ENCODE measurements around the gene CYSTM1.
"Not testable (repeated sequence)": the region's sequence is repeated elsewhere in the genome, so short reads cannot be mapped to it uniquely, and the experiment has no call there.

The CYSTM1 gene

DNA sequence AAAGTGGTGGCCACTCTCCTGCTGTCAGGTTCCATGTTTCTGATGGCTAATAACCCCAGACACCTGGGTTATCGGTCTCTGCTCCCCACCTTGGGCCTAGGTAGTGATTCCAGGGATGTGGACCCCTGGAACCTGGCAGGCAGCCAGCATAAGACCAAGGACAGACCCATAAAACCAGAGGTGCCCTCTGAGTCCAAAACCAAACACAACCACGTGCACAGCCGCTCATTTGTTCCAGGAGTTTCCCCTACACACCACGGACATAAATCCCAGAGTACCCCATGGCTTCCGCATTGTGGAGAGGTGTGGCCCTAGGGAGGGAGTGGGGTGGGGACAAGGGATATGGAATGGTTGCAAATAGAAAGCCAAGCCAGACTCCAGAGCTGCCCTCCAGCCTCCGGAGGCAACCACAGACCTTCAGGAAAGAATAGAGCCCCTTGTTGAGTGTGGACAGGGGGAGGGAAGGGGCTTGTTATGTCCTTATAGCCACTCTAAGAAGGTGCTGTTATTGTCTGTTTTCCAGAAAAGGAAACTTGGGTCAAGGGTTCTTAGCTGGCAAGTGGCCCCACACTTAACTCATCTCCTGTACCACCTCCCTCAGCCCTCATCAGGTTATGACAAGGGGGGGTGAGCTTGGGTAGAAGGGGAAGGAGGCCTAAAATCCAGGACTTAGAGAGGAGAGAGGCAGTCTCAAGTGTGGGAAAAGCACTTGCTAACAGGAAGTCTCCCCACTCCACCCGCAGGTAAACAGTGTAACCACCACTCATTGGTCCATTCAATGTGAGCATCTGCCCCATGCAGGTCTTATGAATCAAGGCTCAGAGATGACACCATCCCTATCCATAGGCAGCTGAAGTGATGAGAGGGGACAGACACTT lies 23.6 kb upstream of the CYSTM1 start:
- DNase-seq, result no peak

DNA sequence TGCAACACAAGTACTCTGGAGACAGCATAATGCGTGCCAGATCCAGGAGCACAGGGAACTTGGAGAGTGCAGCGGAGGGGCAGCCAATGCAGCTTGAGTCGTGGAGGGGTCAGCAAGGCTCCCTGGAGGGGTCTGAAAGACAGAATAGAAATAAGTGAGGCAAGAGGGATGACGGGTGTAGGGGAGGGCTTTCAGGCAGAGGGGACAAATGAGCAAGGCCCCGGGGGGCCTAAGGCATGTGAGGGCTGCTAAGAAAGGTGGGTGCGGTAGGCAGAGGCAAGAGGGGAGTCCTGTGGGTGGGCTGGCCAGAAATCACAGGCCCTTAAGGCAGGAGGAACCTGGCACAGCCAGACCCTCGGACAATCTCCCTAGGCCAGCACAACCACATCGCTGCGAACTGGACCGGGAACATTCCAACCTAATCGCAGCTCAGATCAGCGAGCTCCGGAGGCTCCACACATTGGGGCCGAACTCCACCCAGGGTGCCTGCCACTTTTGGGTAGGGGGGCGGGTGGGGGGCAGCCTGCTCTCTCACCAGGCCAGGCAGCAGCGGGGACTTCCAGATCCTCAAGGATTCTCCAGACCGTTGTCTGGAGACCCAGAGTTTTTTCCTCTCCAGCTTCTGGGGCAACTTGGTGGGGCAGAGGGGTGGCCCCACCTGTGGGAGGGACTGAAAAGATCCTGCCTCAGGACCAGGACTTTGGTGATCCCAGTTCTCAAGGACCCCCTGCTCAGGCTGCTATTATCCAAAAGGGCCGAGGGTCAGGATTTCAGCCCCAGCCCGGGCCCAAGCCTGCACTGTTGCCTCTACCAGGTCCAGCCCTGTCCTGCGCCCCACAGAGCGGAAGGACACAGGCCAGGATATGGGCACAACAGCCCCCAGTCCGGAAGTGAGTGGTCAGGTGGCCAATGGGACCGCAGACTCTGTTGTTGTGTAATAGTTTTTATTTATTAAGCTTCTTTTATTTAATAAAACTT lies 22.7 kb upstream of the CYSTM1 start:
- no peak for DNase-seq

- no peak for DNase-seq
Observed at GRCh38 chr5:140153255-140153654, 21.7 kb upstream of the CYSTM1 start.

DNA sequence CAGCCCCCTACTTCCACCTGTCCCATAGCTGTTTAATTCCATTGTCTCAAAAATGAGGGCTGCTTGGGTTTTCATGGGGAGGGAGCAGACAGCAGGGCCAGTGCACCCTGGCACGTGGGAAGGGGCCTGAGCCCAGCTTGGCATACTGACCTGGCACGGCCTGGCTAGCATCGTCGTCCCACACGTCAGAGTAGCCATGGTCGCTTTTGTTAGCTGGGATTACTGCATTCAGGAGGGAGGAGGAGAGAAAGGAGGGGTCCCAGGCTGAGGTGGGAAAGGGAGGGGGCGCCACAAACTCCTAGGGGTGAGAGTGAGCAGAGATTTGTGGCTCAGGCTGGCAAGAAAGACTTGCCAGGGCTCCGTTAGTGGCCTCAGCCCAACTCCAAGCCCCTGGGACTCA lies 21.1 kb upstream of the CYSTM1 start:
- DNase-seq, result no peak

DNA sequence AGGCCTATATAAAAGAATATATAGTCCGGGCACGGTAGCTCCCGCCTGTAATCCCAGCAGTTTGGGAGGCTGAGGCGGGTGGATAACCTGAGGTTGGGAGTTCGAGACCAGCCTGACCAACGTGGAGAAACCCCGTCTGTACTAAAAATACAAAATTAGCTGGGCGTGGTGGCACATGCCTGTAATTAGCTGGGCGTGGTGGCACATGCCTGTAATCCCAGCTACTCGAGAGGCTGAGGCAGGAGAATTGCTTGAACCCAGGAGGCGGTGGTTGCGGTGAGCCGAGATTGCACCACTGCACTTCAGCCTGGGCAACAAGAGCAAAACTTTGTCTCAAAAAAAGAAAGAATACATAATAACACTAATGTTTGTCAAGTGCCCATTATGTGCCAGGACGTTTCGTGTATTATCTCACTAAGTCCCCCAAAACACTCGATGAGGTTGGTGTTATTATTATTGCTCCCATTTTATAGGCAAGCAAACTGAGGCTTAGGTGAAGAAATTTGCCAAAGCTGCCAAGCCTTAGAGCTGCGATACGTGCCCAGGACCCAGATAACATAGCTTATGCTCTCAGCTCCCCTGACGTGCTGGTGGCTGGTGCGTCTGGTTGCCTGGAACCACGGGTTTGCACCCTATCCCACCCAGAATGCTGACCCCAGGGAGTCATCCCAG lies 20.1 kb upstream of the CYSTM1 start:
- not testable (repeated sequence) for DNase-seq

GRCh38 chr5:140157032-140157781 lies 17.8 kb upstream of the CYSTM1 start:
- DNase-seq, result peak; percentile 82

DNA sequence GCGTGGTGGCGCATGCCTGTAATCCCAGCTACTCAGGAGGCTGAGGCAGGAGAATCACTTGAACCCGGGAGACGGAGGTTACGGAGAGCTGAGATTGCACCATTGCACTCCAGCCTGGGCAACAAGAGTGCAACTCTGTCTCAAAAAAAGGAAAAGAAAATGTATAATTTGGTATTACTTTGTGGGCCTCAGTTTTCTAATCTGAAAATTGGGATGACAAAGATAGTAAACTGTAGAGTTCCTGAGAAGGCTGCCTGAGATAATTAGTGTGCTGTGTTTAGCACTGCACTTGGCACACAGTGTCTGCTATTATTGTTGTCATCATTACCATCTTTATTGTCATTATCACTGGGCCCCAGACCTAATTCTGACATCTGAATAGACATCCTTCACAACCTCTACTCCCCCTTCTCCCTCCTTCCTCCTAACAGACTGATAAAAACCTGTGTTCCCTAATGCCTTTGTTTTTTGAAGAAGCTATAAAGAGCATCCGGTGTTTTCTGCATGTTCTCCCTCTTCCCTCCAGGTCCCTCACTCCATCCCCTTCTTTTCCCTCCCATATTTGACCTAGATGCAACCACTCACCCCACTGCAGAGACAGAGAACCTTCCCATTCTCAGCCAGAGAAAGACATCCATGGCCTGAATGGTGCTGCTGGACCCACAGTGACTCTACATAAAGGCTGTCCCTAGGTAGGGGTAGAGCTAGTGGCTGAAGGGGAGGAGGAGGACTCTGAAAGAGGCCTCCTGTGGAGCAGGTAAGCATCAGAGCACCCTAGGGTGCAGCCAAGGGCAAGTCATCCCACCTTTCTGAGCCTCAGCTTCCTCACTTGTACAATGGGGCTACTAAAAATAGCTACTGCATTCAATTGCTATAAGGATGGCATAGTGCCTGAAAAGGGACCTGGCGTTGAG lies 15.7 kb upstream of the CYSTM1 start:
- no peak for DNase-seq

DNA sequence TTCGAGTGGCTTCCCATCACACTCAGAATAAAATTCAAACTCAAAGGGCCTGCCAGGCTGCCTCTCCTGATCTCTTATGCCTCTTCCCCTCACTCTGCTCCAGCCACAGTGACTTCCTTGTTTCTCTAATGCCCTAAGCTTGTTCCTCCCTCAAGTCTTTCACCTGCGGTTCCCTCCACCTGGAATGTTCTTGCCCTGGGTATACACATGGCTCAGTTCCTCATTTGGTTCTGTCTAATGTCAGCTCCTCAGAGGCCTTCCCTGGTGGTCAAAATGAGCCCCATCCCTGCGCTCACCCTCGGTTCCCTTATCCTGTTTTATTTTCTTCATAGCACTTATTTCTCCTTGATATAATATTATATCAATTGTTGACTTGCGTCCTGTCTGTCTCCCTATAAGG lies 12.7 kb upstream of the CYSTM1 start:
- no peak for DNase-seq

DNA sequence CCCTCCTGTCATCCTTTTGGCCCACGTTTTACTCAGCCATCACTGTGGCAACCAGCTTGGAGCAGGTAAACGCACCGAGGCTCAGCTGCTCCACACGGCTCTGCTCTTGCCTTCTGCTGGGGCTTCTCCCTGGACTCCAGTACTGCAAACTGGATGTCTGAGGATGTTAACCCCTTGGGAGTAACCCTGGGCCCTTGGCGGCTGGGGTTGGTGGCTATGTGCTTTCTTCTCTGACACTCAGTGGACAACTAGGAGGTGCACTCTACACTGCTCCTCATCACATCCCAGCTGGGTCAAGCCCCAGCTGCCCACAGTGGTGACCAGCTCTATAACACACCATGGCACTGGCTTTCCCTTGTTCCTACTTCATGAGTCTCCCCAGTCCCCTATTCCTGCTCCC lies 12.2 kb upstream of the CYSTM1 start:
- no peak for DNase-seq

- DNase-seq, result no peak
Observed at GRCh38 chr5:140165101-140165922, 9.7 kb upstream of the CYSTM1 start.

DNA sequence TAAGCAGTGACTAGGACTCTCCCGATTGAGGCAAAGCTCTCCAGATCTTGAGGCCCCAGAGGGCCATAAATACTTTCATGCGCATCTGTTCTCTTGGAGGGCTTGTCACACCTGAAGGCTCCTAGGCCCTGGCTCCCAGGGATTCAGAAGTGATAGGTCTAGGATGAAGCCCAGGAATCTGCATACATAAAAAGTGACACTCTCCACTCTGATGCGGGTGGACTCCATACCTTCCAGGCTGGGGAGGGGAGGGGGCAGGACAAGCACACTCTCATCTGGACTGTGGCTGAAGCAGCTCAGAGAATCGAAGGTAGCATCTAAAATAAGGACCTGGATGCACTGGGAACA lies 9.1 kb upstream of the CYSTM1 start:
- DNase-seq, result no peak

DNA sequence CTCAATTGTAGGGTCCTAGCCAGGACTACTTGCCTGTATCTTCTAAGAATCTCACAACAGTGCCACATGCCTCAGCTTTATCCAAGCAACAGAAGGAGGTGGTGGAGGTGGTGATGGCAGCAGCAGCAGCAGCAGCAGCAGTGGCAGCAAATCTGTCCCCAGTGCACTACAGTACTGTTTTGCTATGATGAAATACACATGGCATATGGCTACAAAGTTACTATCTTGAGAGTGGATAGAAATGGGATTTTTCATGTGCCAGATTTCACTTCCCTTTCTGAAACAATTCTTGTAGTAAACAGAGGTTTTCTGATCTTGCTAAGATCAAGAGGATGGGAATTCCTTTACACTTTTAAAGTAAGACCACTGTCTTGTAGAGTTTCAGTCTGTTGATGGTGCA lies 8.1 kb upstream of the CYSTM1 start:
- DNase-seq, result no peak

GRCh38 chr5:140168371-140168770 lies 6.6 kb upstream of the CYSTM1 start:
- no peak for DNase-seq

DNA sequence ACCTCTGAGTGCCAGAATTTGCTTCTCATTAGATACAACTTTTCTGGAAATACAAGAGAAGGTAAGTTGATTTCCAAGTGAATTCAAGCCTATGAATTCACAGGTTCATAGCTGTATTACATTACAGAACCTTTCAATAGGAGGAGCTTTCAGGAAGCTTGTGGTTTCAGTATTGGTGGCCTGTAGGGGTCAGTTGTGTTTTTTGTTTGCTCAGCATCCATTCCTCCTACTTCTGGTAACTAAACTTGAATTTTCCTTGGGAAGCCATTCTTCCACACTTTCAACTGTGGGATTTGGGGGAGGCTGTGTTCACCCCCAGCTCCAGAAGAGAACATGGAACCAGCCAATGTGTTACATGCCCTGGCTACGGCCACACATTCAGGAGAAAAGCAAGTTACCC lies 5.6 kb upstream of the CYSTM1 start:
- no peak for DNase-seq

GRCh38 chr5:140172483-140172882 lies 2.5 kb upstream of the CYSTM1 start:
- DNase-seq, result no peak

DNA sequence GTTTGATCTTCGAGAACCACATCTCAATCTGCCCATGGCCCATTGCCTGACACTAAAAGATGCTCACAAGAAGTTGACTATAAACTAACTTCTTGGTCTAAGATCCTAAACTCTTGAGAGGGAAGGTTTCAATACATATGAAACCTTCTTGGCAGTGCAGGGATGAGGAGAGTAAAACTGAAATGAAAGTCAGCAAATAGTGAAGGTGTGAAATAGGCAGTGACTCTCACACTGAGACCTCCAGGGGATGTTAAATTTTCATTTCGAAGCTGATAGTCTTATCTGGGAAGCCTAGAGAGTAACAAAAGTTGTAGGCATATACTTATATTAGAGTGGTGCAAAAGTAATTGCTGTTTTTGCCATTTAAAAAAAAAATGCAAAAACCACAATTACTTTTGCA lies 974 bp upstream of the CYSTM1 start:
- DNase-seq, result no peak

GRCh38 chr5:140175367-140176030 lies 511 bp downstream of the CYSTM1 start:
- DNase-seq, result peak; percentile 43

DNA sequence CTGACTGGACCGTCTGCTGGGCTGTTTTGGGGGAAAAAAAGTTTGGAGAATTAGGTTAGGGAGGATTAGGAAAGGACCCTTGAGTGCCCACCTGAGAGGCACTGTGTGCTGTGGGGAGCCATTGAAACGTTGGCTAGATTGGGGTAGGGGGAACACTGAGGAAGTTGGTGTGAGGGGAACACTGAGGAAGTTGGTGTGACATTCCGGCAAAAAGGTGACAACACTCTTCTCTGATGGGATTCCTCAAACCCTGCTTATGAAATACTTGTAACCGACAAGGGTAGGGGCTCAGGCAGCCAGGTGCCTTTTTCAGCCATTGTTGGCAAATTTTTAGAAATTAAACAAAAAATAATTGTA lies 1.0 kb downstream of the CYSTM1 start:
- no peak for DNase-seq

GRCh38 chr5:140178086-140178410 lies 3.1 kb downstream of the CYSTM1 start:
- DNase-seq, result no peak

DNA sequence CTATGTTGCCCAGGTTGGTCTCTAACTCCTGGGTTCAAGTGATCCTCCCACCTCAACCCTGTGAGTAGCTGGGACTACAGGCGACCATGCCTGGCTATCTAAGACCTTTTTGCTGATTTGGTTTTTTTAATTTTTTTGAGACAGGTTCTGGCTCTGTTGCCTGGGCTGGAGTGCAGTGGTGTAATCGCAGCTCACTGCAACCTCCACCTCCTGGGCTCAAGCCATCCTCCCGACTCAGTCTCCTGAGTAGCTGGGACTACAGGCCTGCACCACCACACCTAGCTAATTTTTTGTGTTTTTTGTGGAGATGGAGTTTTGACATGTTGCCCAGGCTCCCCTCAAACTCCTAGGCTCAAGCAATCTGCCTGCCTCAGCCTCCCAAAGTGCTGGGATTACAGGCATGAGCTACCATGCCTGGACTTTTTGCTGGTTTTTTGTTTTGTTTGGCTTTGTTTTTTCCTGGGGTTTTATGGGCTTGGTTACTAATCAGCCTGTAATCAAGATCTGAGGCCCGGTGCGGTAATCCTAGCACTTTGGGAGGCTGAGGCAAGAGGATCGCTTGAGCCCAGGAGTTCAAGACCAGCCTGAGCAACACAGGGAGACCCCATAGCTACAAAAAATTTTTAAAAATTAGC lies 3.6 kb downstream of the CYSTM1 start:
- no peak for DNase-seq
